ENCODE results near the gene LRP8.

- TF ChIP-seq, protein P1, sequence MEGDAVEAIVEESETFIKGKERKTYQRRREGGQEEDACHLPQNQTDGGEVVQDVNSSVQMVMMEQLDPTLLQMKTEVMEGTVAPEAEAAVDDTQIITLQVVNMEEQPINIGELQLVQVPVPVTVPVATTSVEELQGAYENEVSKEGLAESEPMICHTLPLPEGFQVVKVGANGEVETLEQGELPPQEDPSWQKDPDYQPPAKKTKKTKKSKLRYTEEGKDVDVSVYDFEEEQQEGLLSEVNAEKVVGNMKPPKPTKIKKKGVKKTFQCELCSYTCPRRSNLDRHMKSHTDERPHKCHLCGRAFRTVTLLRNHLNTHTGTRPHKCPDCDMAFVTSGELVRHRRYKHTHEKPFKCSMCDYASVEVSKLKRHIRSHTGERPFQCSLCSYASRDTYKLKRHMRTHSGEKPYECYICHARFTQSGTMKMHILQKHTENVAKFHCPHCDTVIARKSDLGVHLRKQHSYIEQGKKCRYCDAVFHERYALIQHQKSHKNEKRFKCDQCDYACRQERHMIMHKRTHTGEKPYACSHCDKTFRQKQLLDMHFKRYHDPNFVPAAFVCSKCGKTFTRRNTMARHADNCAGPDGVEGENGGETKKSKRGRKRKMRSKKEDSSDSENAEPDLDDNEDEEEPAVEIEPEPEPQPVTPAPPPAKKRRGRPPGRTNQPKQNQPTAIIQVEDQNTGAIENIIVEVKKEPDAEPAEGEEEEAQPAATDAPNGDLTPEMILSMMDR (IDR thresholded peaks at IDR 0.05), result no peak
- TF ChIP-seq POLR2A (IDR thresholded peaks at IDR 0.05), result no peak
Measured at GRCh38 chr1:53295726-53296116, 32.1 kb downstream of the LRP8 start.
